Activated naive CD8-positive, alpha-beta T cell treated with anti-CD3 and anti-CD28 coated beads for 36 hours (primary cell): Measurements from ENCODE around the gene ABCC2. TPM values are rescaled to one million over a fixed set of nuclear protein-coding genes. Genes with fewer than 3 reads are reported as not detected.
"Not testable (repeated sequence)": the region's sequence is repeated elsewhere in the genome, so short reads cannot be mapped to it uniquely, and the experiment has no call there.

Source experiments
- DNase-seq: peaks from one replicate; pipeline ENCODE4 v3.0.0; 2021
- H3K27ac Mint-ChIP-seq: one replicate; pipeline ENCODE4 v1.8.0; 2022; ENCODE audit warnings: mild to moderate bottlenecking, moderate library complexity, mixed read lengths
- H3K27me3 Mint-ChIP-seq: one replicate; pipeline ENCODE4 v1.8.0; 2022; ENCODE audit warnings: mild to moderate bottlenecking, mixed read lengths
- H3K36me3 Mint-ChIP-seq: one replicate; pipeline ENCODE4 v1.8.0; 2021; ENCODE audit warnings: mild to moderate bottlenecking, mixed read lengths
- H3K4me1 Mint-ChIP-seq: one replicate; pipeline ENCODE4 v1.8.0; 2021; ENCODE audit warnings: mixed read lengths
- H3K4me3 Mint-ChIP-seq: one replicate; pipeline ENCODE4 v1.8.0; 2022; ENCODE audit warnings: mild to moderate bottlenecking, moderate library complexity, mixed read lengths
- H3K9me3 Mint-ChIP-seq: one replicate; pipeline ENCODE4 v1.8.0; 2022; ENCODE audit warnings: mixed read lengths
- total RNA-seq, 2 experiments: library from RNA; stranded (reverse); gene quantifications; one replicate each; pipeline ENCODE4 v1.2.3, GENCODE V29; 2021

Gene ABCC2
- total RNA-seq, 2 experiments from 2014 or later: 0.70 to 0.99 TPM

DNA sequence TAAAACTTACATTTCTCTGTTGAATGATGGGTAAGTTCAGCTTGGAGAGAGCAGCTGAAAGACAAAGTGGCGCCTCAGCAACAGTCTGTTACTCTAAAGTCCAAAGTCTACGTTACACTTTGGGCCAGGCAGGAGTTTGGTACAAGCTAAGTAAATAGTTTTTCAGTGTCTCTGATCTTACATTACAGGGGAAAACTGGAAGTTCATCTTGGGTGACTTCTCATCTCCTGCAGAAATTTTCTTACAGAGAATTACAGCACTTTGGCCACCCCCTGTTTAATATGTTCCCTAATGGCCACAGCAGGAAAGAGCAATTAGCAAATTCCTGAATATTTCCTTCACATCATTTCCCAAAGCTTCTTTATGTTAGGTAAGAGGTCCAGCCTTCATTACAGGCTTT, 67.1 kb downstream of the ABCC2 start:
- no peaks in the 10 kb centered on the region for H3K9me3 Mint-ChIP-seq
- DNase-seq: no peak
- H3K27ac Mint-ChIP-seq: no peak overlapping the region
- H3K27me3 Mint-ChIP-seq: no peaks in the 10 kb centered on the region
- H3K4me1 Mint-ChIP-seq: peaks cover 6% of the 10 kb centered on the region
- H3K4me3 Mint-ChIP-seq: no peak overlapping the region
- peaks cover 8% of the 10 kb centered on the region for H3K36me3 Mint-ChIP-seq

DNA sequence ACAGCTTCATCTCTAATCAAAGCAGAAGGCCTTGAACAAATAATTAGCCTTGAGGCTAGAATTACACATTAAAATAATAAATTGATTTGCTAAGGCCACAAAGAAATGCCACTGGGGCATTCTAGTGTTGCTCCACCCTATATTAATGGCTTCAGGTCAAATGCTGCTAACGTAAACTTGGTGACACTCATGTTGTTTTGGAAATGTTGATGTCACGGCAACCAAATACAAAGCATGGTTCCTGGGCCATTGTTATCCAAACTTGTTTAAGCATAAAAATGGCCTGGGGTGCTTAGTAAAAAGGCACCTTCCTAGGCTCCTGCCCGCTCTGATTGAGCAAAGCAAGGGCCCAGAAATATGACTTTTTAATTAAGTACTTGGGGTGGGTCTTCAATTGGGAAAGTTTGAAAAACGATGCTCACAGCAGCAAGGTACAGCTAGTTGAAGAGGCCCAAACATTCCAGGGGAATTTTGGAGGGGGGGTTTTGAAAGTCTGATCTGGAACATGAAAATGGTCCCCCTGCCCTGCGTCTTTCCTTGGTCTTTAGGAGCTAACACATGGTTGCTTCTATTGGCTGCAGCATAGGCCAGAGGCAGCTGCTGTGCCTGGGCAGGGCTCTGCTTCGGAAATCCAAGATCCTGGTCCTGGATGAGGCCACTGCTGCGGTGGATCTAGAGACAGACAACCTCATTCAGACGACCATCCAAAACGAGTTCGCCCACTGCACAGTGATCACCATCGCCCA, 67.8 kb downstream of the ABCC2 start:
- DNase-seq: no peak
- H3K36me3 Mint-ChIP-seq: peaks cover 8% of the 10 kb centered on the region
- H3K4me3 Mint-ChIP-seq: no peak overlapping the region
- no peak overlapping the region for H3K27ac Mint-ChIP-seq
- no peaks in the 10 kb centered on the region for H3K27me3 Mint-ChIP-seq
- H3K9me3 Mint-ChIP-seq: no peaks in the 10 kb centered on the region
- H3K4me1 Mint-ChIP-seq: peaks cover 6% of the 10 kb centered on the region

DNA sequence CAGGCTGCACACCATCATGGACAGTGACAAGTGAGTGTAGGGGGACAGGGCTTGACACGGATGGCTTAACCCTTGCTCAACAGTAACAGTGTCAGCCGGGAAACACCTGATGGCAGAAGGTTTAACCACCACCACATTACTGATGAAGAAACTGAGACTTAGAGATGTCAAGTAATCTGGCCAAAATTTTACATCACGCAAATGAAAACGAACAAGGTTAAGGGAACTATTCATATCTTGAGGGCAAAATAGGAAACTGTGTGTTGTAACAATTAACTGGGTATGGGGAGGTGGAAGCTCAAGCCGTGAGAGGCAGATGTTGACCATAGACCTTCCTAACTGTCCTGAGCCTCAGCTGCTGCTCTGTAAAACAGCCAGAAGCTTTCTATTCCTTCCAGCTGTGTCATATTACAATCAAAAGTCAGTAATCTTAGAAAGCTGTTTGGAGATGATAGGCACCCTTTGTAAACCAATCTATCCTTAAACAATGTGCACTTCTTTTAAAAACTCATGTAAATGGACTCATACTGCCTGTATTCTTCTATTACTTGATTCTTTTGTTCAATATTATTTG, 68.4 kb downstream of the ABCC2 start:
- H3K9me3 Mint-ChIP-seq: no peaks in the 10 kb centered on the region
- no peak overlapping the region for H3K27ac Mint-ChIP-seq
- no peaks in the 10 kb centered on the region for H3K27me3 Mint-ChIP-seq
- no peak overlapping the region for H3K4me3 Mint-ChIP-seq
- DNase-seq: no peak
- peaks cover 8% of the 10 kb centered on the region for H3K36me3 Mint-ChIP-seq
- H3K4me1 Mint-ChIP-seq: peaks cover 5% of the 10 kb centered on the region

DNA sequence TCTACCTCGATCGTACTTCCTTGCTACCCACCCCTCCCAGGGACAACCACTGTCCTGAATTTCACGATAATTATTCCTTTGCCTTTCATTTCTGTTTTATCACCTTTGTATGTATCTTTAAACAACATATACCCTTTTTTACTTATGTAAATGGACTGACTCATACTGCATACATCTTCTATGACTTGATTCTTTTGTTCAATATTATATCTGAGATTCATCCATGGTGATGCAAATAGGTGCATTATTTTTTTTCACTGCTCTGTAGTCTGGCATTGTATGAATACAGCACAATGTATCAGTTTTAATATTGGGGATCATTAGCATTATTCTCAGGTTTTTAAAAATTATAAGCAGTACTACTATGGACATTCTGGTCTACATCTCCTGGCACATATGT, 69.4 kb downstream of the ABCC2 start:
- Mint-ChIP-seq H3K9me3 (no peaks in the 10 kb centered on the region), H3K27ac (no peak overlapping the region), H3K4me3 (no peak overlapping the region), H3K36me3 (peaks cover 8% of the 10 kb centered on the region), H3K4me1 (no peaks in the 10 kb centered on the region), H3K27me3 (no peaks in the 10 kb centered on the region)
- no peak for DNase-seq

DNA sequence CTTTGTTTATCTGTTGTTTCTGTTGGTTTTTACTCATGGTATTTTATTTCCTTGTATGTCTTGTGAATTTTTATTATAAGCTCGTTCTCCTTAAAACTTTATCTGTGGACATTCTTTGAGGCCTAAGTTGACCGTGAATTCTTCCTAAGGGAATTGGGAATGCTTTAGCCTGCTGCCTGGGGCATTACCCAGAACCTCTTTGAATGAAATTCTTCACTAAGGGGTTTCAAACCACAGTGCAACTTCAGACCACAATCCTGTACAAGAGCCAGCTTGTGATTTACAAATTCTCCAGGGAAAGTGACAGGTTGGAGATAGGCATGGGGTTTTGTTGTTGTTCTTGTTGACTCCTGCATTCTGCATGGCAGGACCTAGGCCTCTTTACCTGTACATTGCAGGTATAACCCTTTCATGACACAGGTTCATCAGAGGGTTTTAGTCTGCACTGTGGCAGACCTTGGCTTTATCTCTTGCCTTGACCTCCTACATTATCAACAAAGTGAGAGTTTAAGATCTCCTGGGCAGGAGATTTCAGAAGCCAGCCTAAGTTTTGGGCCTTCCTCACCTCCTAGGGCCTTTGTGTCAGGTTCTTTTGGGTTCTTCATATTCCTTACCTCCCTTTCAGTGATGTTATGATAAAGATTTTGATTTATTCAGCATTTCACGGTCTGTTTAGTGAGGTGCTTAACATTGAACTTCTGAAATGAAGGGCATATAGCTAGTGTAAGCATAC, 70.2 kb downstream of the ABCC2 start:
- Mint-ChIP-seq H3K27me3 (no peaks in the 10 kb centered on the region), H3K4me1 (no peaks in the 10 kb centered on the region), H3K9me3 (no peaks in the 10 kb centered on the region), H3K27ac (no peak overlapping the region), H3K36me3 (peaks cover 8% of the 10 kb centered on the region), H3K4me3 (no peak overlapping the region)
- DNase-seq: no peak

DNA sequence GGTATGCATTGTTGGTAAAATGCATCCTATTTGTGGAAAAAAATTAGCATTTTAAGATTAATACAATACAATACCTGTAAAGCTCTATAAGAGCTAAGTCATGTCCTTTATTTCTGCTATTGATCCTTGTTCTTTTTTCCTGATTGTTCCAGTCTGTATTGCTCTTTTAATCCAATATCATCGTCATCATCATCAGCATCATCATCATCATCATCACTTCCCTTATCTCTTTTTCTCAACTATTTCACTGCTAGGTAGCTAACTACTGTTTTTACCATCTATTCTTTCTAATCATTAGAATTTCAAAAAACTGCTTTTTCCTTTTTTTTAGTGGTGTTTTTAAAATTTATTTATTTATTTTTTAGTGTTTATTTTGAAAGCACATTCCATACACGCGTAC, 71.2 kb downstream of the ABCC2 start:
- no peaks in the 10 kb centered on the region for H3K27me3 Mint-ChIP-seq

DNA sequence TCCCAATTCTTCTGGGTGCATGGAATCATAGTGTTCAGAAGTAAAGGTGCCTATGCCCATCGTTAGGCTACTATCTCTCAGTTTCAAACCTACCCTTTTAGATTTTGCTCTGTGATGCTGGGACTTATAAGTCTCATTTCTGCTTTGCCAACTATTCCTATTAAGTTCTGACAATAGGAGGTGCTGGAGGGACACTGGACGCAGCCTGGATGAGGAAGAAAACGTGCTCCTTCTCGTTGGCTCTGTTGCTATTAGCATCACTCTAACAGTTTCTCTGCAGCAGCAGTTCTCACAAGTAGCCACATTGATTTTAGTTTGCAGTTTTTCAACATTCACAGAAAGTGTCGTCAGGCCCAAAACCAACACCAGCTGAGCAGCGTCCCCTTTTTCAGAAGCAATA, 72.4 kb downstream of the ABCC2 start:
- Mint-ChIP-seq H3K9me3 (no peaks in the 10 kb centered on the region), H3K27me3 (peaks cover 4% of the 10 kb centered on the region), H3K4me1 (no peaks in the 10 kb centered on the region), H3K4me3 (no peak overlapping the region), H3K36me3 (peaks cover 8% of the 10 kb centered on the region), H3K27ac (no peak overlapping the region)
- DNase-seq: no peak

More for the DNA sequence above, 71.2 kb downstream of the ABCC2 start:
- peaks cover 8% of the 10 kb centered on the region for H3K36me3 Mint-ChIP-seq
- no peak overlapping the region for H3K27ac Mint-ChIP-seq
- H3K9me3 Mint-ChIP-seq: no peaks in the 10 kb centered on the region
- no peaks in the 10 kb centered on the region for H3K4me1 Mint-ChIP-seq
- H3K4me3 Mint-ChIP-seq: no peak overlapping the region
- DNase-seq: no peak

DNA sequence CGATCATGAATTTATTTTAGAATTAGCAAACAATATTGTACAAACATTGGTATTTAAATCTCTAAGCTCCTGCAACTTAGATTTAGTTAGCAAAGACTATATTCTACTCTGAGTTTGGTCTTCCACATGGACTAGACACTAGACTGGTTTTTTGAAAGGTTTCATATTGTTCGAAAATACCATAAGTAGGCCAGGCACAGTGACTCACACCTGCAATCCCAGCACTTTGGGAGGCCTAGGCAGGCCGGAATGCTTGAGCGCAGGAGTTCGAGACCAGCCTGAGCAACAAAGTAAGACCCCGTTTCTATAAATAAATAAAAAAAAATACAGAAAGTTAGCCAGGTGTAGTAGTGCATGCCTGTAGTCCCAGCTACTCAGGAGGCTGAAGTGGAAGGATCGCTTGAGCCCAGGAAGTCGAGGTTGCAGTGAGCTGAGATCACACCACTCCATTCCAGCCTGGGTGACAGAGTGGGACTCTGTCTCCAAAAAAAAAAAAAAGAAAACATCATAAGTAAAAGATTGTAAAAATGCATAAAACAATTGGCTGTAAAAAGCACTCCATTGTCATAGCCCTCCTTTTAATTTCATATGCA, 73.1 kb downstream of the ABCC2 start:
- Mint-ChIP-seq H3K9me3 (no peaks in the 10 kb centered on the region), H3K4me1 (no peaks in the 10 kb centered on the region), H3K36me3 (peaks cover 8% of the 10 kb centered on the region), H3K27ac (no peak overlapping the region), H3K4me3 (no peak overlapping the region), H3K27me3 (peaks cover 7% of the 10 kb centered on the region)
- DNase-seq: no peak

DNA sequence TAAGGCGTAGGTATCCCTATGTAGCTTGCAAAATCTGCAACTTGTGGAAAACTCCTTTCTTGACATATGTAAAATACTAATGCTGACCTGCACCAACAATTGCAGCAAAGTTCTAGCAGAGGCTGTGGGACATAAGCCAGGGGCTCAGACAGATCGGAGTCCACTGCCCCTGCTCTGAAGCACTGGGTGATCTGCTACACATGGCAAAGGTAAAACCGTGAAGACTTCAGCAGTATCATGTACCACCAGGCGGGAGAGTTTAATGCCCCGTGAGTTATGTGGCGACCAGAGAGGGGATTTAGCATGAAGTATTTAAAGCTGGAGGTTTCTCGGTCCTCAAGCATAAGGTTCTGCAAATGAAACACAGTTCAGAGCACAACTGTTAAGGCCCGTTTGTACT, 76.4 kb downstream of the ABCC2 start:
- Mint-ChIP-seq H3K4me3 (no peak overlapping the region), H3K27ac (no peak overlapping the region)

DNA sequence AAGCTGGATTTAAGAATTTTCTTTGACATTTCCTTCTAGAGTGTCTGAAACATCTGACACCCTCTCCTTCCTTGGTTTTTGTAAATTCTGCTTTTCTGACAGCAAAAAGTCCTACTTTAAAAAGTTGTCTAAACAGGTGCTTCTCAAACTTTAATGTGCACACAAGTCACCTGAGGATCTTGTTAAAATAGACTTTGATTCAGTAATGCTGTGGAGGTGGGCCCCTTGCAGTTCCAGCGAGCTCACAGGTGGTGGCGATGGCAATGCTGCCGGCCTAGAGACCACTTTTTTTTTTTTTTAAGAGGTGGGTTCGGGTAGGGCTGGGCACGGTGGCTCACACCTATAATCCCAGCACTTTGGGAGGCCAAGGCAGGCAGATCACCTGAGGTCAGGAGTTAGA, 77.1 kb downstream of the ABCC2 start:
- no peak overlapping the region for H3K27ac Mint-ChIP-seq
- peaks cover 32% of the 10 kb centered on the region for H3K27me3 Mint-ChIP-seq
- H3K9me3 Mint-ChIP-seq: no peaks in the 10 kb centered on the region
- no peaks in the 10 kb centered on the region for H3K36me3 Mint-ChIP-seq
- H3K4me3 Mint-ChIP-seq: no peak overlapping the region
- no peaks in the 10 kb centered on the region for H3K4me1 Mint-ChIP-seq
- DNase-seq: peak; percentile 29

More for the DNA sequence above, 76.4 kb downstream of the ABCC2 start:
- Mint-ChIP-seq H3K27me3 (peaks cover 25% of the 10 kb centered on the region), H3K36me3 (no peaks in the 10 kb centered on the region), H3K4me1 (no peaks in the 10 kb centered on the region), H3K9me3 (no peaks in the 10 kb centered on the region)
- no peak for DNase-seq

DNA sequence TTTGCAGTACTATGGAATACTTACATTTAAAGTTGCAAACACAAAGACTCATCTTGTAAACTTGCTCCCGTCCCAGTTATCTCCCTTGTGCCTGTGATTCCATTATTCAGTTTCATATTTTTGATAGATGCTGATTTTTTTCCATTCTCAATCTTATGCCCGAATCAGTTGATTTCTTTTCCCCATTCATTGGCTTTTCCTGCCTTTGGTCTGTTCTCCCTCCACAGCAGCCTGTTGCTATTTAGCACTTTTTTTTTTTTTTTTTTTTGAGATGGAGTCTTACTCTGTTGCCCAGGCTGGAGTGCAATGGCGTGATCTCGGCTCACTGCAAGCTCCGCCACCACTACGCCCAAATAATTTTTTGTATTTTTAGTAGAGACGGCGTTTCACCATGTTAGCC, 78.0 kb downstream of the ABCC2 start:
- H3K4me3 Mint-ChIP-seq: no peak overlapping the region
- H3K4me1 Mint-ChIP-seq: no peaks in the 10 kb centered on the region
- no peak for DNase-seq
- H3K27ac Mint-ChIP-seq: no peak overlapping the region
- H3K27me3 Mint-ChIP-seq: peaks cover 39% of the 10 kb centered on the region
- no peaks in the 10 kb centered on the region for H3K36me3 Mint-ChIP-seq
- peaks cover 2% of the 10 kb centered on the region for H3K9me3 Mint-ChIP-seq

DNA sequence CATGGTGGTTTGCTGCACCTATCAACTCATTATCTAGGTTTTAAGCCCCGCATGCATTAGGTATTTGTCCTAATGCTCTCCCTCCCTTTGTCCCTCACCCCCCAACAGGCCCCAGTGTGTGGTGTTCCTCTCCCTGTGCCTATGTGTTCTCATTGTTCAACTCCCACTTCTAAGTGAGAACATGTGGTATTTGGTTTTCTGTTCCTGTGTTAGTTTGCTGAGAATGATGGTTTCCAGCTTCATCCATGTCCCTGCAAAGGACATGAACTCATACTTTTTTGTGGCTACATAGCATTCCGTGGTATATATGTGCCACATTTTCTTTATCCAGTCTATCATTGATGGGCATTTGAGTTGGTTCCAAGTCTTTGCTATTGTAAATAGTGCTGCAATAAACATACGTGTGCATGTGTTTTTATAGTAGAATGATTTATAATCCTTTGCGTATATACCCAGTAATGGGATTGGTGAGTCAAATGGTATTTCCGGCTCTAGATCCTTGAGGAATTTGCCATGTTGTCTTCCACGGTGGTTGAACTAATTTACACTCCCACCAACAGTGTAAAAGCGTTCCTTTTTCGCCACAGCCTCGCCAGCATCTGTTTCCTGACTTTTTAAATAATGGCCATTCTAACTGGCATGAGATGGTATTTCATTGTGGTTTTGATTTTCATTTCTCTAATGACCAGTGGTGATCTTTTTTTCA, 81.2 kb downstream of the ABCC2 start:
- Mint-ChIP-seq H3K27me3 (peaks cover 71% of the 10 kb centered on the region), H3K9me3 (peaks cover 22% of the 10 kb centered on the region)
- not testable (repeated sequence) for H3K36me3 Mint-ChIP-seq, H3K4me1 Mint-ChIP-seq, H3K27ac Mint-ChIP-seq, DNase-seq, H3K4me3 Mint-ChIP-seq

DNA sequence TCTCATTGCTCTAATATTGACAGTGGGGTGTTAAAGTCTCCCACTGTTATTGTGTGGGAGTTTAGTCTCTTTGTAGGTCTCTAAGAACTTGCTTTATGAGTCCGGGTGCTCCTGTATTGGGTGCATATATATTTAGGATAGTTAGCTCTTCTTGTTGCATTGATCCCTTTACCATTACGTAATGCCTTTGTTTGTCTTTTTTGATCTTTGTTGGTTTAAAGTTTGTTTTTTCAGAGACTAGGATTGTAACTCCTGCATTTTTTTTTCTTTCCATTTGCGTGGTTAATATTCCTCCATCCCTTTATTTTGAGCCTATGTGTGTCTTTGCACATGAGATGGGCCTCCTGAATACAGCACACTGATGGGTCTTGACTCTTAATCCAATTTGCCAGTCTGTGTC, 84.8 kb downstream of the ABCC2 start:
- not testable (repeated sequence) for H3K36me3 Mint-ChIP-seq, H3K4me3 Mint-ChIP-seq, DNase-seq, H3K4me1 Mint-ChIP-seq, H3K27ac Mint-ChIP-seq
- Mint-ChIP-seq H3K9me3 (peaks cover 23% of the 10 kb centered on the region), H3K27me3 (peaks cover 89% of the 10 kb centered on the region)

DNA sequence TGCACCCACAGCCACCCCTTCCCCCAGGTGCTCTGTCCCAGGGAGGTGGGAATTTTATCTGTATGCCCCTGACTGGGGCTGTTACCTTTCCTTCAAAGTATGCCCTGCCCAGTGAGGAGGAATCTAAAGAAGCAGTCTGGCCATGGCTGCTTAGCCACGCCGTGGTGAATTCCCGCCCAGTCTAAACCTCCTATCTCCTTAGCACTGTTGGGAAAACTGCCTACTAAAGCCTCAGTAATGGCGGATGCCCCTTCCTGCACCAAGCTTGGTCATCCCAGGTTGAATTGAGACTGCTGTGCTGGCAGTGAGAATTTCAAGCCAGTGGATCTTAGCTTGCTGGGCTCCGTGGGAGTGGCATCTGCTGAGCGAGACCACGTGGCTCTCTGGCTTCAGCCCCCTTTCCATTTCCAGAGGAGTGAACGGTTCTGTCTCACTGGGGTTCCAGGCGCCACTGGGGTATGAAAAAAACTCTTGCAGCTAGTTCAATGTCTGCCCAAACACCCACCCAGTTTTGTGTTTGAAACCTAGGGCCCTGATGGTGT, 87.2 kb downstream of the ABCC2 start:
- Mint-ChIP-seq H3K4me3 (peak overlapping the region; percentile 72), H3K9me3 (peaks cover 23% of the 10 kb centered on the region), H3K27ac (peak overlapping the region; percentile 68), H3K36me3 (peaks cover 4% of the 10 kb centered on the region), H3K4me1 (peaks cover 9% of the 10 kb centered on the region), H3K27me3 (peaks cover 90% of the 10 kb centered on the region)
- DNase-seq: no peak
